ENCODE measurements around the gene SPAG4. TPM values are rescaled to one million over a fixed set of nuclear protein-coding genes. Genes with fewer than 3 reads are reported as not detected.

Gene SPAG4, protein sequence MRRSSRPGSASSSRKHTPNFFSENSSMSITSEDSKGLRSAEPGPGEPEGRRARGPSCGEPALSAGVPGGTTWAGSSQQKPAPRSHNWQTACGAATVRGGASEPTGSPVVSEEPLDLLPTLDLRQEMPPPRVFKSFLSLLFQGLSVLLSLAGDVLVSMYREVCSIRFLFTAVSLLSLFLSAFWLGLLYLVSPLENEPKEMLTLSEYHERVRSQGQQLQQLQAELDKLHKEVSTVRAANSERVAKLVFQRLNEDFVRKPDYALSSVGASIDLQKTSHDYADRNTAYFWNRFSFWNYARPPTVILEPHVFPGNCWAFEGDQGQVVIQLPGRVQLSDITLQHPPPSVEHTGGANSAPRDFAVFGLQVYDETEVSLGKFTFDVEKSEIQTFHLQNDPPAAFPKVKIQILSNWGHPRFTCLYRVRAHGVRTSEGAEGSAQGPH
- total RNA-seq, result 1 to 10 TPM; 6.5 to 6.9 TPM

DNA sequence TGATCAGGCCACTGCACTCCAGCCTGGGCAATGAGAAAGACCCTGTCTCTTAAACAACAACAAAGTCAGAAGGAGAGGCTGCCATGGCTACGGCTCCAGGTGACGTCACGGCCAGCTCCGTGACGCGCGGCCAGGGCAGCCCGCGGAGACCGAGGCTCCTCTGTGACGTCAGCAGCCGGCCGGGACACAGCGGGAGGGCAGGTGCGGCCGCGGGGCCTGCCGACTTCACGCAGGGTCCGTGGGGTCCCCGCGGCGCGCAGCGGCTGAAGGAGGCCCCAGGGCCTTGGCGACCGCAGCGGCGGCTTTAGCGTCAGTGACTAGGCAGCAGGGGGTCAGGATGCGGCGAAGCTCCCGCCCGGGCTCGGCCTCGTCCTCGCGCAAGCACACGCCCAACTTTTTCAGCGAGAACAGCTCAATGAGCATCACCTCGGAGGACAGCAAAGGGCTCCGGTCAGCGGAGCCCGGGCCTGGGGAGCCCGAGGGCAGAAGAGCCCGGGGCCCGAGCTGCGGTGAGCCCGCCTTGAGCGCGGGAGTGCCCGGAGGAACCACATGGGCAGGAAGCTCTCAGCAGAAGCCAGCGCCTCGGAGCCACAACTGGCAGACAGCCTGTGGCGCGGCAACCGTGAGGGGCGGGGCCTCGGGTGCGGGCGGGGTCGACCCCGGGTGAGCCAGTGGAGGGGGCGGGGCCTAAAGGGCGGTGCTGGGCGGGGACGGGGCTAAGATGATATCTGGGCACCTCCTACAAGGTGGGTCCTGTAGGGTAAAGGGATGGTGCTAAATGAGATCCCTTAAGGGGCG is at the start of gene SPAG4:
Gene SPAG4, plus strand, starts transcription at position 163 of the 798 bp plus-strand sequence. Its CDS starts 175 bp downstream, at position 338.
- H3K9me3 Mint-ChIP-seq, result no peaks in the 10 kb centered on the region
- H3K4me1 Mint-ChIP-seq, result peaks cover 46% of the 10 kb centered on the region
- CTCF ChIA-PET, result interaction anchor here (0.5 to 3.4 kb wide), 9 partner anchors 14 to 338 kb away, joined by 3 to 23 read pairs (median 4); partner anchors contain the start of genes ERGIC3, RBM39 and SCAND1
- peak; percentile 100 for DNase-seq
- H3K4me3 Mint-ChIP-seq, result peak within 1 kb of the TSS; percentile 83
- POLR2A ChIA-PET, result interaction anchor here (0.9 to 9.0 kb wide), 22 partner anchors 8 to 1252 kb away, joined by 3 to 198 read pairs (median 6); partner anchors contain the start of genes CEP250, CPNE1, EIF6 and ERGIC3
- H3K27ac Mint-ChIP-seq, result peak within 1 kb of the TSS; percentile 92
- H3K27me3 Mint-ChIP-seq, result peaks cover 1% of the 10 kb centered on the region
- no peaks in the 10 kb centered on the region for H3K36me3 Mint-ChIP-seq (ENCODE audit: low read depth)

DNA sequence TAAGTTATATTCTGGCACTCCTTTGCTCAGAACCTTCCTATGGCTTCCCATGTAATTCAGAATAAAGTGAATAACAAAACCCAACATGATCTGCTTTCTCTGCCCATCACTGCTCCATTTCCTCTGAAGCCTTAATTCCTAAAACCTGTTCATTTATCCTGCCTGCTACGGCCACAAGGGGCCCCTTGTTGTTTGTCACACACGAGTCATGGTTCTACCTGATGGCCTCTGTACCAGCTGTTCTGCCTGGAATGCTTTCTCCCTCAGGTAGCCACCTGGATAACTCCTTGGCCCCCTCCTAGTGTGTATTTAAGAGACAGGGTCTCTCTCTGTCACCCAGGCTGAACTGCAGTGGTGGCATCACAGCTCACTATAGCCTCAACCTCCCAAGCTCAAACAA is 47.0 kb upstream of the SPAG4 start:
- Mint-ChIP-seq H3K36me3 (ENCODE audit: low read depth) (no peaks in the 10 kb centered on the region), H3K27ac (no peak overlapping the region), H3K4me1 (no peaks in the 10 kb centered on the region), H3K9me3 (peaks cover 3% of the 10 kb centered on the region), H3K27me3 (peaks cover 5% of the 10 kb centered on the region), H3K4me3 (no peak overlapping the region)
- DNase-seq, result no peak
- POLR2A ChIA-PET, result no interaction called here
- CTCF ChIA-PET, result no interaction called here

DNA sequence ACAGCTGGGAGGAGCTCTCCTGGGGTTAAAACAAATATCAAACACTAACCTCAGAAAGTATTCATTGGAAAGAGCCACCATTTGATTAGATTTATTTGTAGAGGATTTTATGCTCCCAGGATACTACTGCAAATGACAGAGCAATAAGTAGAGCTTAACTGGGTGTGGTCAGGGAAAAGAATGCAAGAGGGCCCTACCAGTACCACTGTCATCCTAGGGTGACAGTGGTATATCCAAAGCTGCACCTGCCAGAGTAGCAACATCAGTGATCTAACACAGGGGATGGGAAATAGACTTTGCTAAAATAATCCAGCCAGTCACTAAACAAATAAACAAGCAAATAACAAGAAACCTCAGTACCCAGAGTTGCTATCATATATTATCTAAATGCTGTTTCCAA is 44.1 kb upstream of the SPAG4 start:
- Mint-ChIP-seq H3K27ac (no peak overlapping the region), H3K9me3 (peaks cover 3% of the 10 kb centered on the region), H3K4me1 (no peaks in the 10 kb centered on the region), H3K36me3 (ENCODE audit: low read depth) (no peaks in the 10 kb centered on the region), H3K4me3 (no peak overlapping the region), H3K27me3 (peaks cover 7% of the 10 kb centered on the region)
- CTCF ChIA-PET, result interaction anchor here (1.5 kb wide), 1 partner anchor 9 kb away, joined by 3 read pairs; no protein-coding TSS in a partner anchor
- DNase-seq, result no peak
- POLR2A ChIA-PET, result no interaction called here

DNA sequence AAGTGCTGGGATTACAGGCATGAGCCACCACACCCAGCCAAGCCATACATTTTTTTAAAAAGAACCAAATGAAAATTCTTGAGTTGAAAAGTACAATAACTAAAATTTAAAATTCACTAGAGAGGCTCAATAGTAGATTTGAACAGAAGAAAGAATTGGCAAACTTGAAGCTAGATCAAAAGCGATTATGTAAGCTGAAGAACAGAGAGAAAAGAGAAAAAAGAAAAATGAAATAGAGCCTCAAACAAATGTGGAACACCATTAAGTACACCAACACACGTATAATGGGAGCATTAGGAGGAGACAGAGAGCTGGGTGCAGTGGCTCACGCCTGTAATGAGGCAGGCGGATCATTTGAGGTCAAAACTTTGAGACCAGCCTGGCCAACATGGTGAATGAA is 42.8 kb upstream of the SPAG4 start:
- Mint-ChIP-seq H3K27ac (no peak overlapping the region), H3K27me3 (peaks cover 4% of the 10 kb centered on the region), H3K4me3 (no peak overlapping the region), H3K36me3 (ENCODE audit: low read depth) (no peaks in the 10 kb centered on the region), H3K4me1 (no peaks in the 10 kb centered on the region), H3K9me3 (peaks cover 3% of the 10 kb centered on the region)
- ChIA-PET CTCF (interaction anchor here (0.6 kb wide), 1 partner anchor 13 kb away, joined by 3 read pairs; no protein-coding TSS in a partner anchor), POLR2A (interaction anchor here (1.2 kb wide), 1 partner anchor 11 kb away, joined by 3 read pairs; no protein-coding TSS in a partner anchor)
- DNase-seq, result no peak

DNA sequence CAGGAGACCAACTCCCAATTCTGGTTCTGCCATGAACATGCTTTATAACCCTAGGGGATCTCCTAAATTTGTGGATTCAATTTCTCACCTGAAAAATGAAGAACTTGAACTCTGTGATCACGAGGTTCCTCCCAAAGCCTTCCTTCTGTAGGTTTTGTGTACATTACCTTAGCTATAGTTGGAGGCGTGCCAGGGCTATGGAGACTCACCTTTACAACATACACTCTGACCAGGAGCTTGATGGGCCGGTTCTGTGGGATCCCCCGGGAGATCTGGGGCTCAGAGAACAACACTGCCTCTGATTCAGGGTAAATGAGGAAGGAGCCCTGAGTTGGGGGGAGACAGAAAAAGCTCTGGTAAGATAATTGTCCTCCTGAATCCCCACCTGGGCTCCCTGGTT is 39.7 kb upstream of the SPAG4 start:
- ChIA-PET POLR2A (no interaction called here), CTCF (interaction anchor here (0.7 kb wide), 1 partner anchor 417 kb away, joined by 3 read pairs; no protein-coding TSS in a partner anchor)
- Mint-ChIP-seq H3K36me3 (ENCODE audit: low read depth) (no peaks in the 10 kb centered on the region), H3K27ac (no peak overlapping the region), H3K27me3 (peaks cover 2% of the 10 kb centered on the region), H3K9me3 (peaks cover 3% of the 10 kb centered on the region), H3K4me1 (no peaks in the 10 kb centered on the region), H3K4me3 (no peak overlapping the region)
- DNase-seq, result no peak

DNA sequence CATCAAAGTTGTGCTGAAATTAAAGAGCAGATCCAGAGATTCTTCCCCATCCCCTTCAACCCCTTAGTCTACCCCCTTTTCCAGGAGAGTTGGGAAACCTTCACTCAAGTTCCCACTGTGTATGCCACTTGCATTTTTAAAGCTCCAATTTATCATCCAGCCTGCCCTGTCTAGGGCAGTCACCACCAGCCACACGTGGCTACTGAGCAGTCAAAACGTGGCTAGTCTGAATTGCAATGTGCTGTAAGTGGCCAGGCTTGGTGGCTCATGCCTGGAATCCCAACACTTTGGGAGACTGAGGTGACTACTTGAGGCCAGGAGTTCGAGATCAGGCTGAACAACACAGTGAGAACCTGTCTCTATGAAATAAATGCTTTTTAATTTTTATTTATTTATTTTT is 38.8 kb upstream of the SPAG4 start:
- Mint-ChIP-seq H3K27me3 (peaks cover 2% of the 10 kb centered on the region), H3K4me3 (no peak overlapping the region), H3K4me1 (no peaks in the 10 kb centered on the region), H3K9me3 (peaks cover 3% of the 10 kb centered on the region), H3K36me3 (ENCODE audit: low read depth) (no peaks in the 10 kb centered on the region), H3K27ac (no peak overlapping the region)
- ChIA-PET CTCF (no interaction called here), POLR2A (no interaction called here)
- DNase-seq, result no peak

DNA sequence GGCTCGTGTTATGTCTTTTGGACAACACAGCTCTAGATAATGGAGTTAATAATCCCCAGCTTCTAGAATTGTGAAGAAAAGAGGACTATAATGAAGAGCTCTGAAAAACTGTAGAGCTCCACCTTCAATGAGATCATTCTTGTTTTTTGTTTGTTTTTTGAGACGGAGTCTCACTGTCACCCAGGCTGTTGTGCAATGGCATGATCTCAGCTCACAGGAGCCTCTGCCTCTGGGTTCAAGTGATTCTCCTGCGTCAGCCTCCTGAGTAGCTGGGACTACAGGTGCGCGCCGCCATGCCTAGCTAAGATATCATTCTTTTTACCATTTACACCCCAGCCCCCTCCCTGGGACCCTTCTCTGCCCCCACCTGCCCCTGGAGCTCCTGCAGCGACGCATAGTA is 37.2 kb upstream of the SPAG4 start:
- H3K27ac Mint-ChIP-seq, result no peak overlapping the region
- H3K9me3 Mint-ChIP-seq, result no peaks in the 10 kb centered on the region
- H3K4me1 Mint-ChIP-seq, result no peaks in the 10 kb centered on the region
- peaks cover 2% of the 10 kb centered on the region for H3K27me3 Mint-ChIP-seq
- DNase-seq, result no peak
- CTCF ChIA-PET, result no interaction called here
- H3K4me3 Mint-ChIP-seq, result no peak overlapping the region
- H3K36me3 Mint-ChIP-seq (ENCODE audit: low read depth), result no peaks in the 10 kb centered on the region
- POLR2A ChIA-PET, result no interaction called here

DNA sequence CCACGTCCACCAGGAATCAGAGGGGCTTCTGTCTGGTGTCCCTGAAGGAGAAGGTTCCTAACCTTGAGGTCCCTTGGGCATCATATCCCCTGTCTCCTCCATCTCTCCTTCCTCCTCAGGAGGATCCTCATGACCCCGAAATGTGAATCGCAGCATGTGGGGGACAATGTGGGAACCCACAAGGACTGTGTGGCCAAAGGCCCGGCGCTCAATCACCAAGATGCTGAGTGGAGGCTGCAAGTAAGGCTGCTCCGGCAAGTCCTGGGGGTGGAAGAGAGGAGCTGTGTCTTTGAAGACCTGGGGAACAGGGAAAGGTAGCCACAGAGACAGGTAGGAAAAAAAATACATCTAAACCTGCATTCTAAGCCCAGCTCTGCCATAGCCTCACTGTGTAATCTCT is 36.4 kb upstream of the SPAG4 start:
- ChIA-PET CTCF (no interaction called here), POLR2A (no interaction called here)
- no peak for DNase-seq
- Mint-ChIP-seq H3K4me3 (no peak overlapping the region), H3K36me3 (ENCODE audit: low read depth) (no peaks in the 10 kb centered on the region), H3K27ac (no peak overlapping the region), H3K4me1 (no peaks in the 10 kb centered on the region), H3K9me3 (no peaks in the 10 kb centered on the region), H3K27me3 (no peaks in the 10 kb centered on the region)

DNA sequence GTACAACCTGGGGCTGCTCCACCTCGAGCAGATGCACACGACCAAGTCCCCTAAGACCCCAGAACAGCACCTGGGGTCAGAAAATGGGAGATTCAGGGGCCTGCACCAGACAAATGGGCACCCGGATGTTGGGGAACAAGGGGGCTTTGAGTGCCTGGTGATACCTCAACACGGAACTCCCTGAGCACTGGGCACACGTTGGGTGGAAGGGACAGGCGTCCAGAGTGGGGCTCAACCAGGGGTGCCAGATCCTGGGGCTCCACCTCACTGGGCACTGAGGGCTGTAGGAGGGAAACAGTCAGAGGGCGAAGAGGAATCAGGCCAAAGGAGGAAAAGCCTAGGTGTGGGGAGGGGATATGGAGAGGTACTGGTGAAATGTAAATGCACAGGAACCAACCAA is 33.5 kb upstream of the SPAG4 start:
- no peaks in the 10 kb centered on the region for H3K9me3 Mint-ChIP-seq
- H3K27ac Mint-ChIP-seq, result no peak overlapping the region
- H3K4me3 Mint-ChIP-seq, result no peak overlapping the region
- H3K27me3 Mint-ChIP-seq, result no peaks in the 10 kb centered on the region
- H3K36me3 Mint-ChIP-seq (ENCODE audit: low read depth), result no peaks in the 10 kb centered on the region
- CTCF ChIA-PET, result no interaction called here
- no peaks in the 10 kb centered on the region for H3K4me1 Mint-ChIP-seq
- POLR2A ChIA-PET, result no interaction called here
- no peak for DNase-seq

DNA sequence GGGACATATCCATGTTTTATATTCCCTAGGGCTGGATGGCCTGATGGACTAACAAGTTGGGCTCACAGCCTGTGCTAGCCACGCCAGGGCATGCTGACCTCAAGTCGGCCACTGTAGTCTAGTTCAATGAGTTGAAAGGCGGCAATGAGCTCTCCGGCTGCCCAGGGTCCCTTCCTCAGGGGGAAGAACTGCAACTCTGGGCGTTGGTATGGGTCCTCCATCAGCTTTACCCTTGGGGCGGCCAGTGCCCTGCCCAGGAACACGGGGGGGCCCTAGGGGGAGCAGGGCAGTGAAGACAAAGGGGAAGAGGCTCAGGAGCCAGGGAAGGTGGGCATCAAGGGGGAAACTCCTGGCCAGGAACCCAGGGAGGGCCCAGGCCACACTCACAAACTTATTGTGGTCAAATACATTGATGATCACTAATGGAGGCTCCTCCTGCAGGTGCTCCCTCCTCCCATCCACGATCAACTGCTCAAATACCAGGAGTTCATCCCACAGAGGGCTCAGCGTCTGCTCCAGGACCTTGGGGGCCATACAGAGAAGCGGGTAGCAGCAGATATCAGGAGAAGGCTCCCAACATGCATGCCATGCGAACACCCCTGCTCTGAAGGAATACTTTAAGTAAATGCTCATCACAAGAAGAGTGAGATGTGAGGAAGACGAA is 32.8 kb upstream of the SPAG4 start:
- CTCF ChIA-PET, result no interaction called here
- H3K27me3 Mint-ChIP-seq, result no peaks in the 10 kb centered on the region
- H3K4me3 Mint-ChIP-seq, result no peak overlapping the region
- DNase-seq, result no peak
- no peak overlapping the region for H3K27ac Mint-ChIP-seq
- no peaks in the 10 kb centered on the region for H3K36me3 Mint-ChIP-seq (ENCODE audit: low read depth)
- POLR2A ChIA-PET, result no interaction called here
- H3K4me1 Mint-ChIP-seq, result no peaks in the 10 kb centered on the region
- H3K9me3 Mint-ChIP-seq, result no peaks in the 10 kb centered on the region

DNA sequence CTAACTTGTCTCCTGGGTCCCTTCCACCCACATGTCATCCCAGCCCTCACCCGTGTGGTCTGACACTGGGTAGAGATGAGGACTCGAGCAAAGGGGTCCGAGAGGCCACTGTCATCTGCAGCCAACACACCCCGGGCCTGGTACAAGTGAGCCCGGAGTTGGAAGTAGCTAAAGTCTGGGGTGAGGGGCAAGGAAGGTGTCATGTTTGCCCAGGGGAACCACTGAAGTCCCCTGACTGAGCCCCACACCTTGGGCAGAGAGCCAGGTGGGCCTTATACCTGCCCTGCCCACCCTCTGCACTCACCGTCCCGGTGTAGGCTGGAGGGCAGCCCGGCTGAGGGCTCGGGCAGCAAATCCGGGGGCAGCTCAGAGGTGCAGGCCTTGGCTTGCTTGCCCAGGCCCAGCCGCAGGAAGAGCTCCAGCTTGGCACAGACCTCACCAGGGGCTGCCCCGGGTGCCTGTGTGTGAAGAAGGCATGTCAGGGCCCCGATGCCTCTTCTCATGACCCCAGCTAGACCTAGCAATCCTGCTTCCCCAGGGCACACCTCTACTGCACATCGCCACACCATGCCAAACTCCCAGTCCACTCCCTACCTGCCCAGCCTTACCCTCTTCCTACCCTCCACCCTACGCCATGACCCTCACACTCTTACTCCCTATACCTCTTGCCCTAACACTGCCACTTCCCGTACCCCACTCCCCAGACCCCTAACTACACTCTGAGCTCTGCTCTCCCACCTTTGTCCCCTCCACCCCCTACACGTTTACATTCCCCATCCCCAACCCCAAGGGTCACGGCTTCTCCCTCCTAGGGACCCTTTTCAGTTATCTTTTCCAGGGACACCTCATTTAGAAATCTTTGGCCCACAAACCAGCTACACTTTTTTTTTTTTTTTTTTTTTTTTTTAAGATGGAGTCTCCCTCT is 31.7 kb upstream of the SPAG4 start:
- Mint-ChIP-seq H3K4me1 (no peaks in the 10 kb centered on the region), H3K27me3 (peaks cover 2% of the 10 kb centered on the region), H3K9me3 (no peaks in the 10 kb centered on the region), H3K4me3 (no peak overlapping the region), H3K36me3 (ENCODE audit: low read depth) (no peaks in the 10 kb centered on the region), H3K27ac (no peak overlapping the region)
- ChIA-PET POLR2A (no interaction called here), CTCF (interaction anchor here (1.2 kb wide), 1 partner anchor 17 kb away, joined by 6 read pairs; no protein-coding TSS in a partner anchor)
- DNase-seq, result no peak

DNA sequence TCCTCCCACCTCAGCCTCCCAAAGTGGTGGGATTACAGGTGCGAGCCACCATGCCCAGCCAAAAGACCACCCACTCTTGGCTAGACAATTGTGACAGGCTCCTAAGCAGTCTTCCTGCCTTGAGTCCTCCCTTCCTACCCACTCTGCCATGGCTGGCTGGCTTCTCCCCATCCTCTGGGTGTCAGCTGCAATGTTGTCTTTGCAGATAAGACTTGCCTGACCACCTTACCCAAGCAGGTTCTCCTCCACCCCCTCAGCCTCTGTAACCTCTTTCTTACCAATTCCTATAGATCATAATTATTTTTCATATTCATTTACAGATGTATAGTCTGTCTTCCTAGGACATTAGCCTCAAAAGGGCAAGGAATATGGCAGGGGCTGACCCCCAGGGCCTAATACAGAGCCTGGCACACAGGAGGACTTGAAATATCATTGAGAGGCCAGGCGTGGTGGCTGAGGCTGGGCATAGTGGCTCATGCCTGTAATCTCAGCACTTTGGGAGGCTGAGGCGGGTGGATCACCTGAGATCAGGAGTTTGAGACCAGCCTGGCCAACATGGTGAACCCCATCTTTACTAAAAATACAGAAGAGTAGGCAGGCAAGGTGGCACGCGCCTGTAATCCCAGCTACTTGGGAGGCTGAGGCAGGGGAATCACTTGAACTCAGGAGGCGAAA is 28.7 kb upstream of the SPAG4 start:
- no peak overlapping the region for H3K27ac Mint-ChIP-seq
- POLR2A ChIA-PET, result no interaction called here
- CTCF ChIA-PET, result interaction anchor here (0.7 kb wide), 1 partner anchor 36 kb away, joined by 3 read pairs; no protein-coding TSS in a partner anchor
- DNase-seq, result no peak
- H3K4me3 Mint-ChIP-seq, result no peak overlapping the region
- no peaks in the 10 kb centered on the region for H3K9me3 Mint-ChIP-seq
- no peaks in the 10 kb centered on the region for H3K36me3 Mint-ChIP-seq (ENCODE audit: low read depth)
- peaks cover 2% of the 10 kb centered on the region for H3K27me3 Mint-ChIP-seq
- no peaks in the 10 kb centered on the region for H3K4me1 Mint-ChIP-seq

Data from activated CD4-positive, alpha-beta memory T cell treated with anti-CD3 and anti-CD28 coated beads, Interleukin-2, amount 10 ng/mL, durations not matched to agents 7 days and 5 days (primary cell).